HEK293 (cell line): ENCODE data around the gene KIF2C.

Experiments used
- IKZF3 ChIP-seq: fragments of 450-650 bp; IDR thresholded peaks from 2 replicates; pipeline ENCODE4 v1.5.0; 2018; ENCODE audit warnings: missing biosample characterization, mild to moderate bottlenecking, missing genetic modification characterization, moderate library complexity
- SP3 ChIP-seq: fragments of 450-650 bp; formaldehyde crosslinking; IDR thresholded peaks from 2 replicates; pipeline ENCODE4 v1.5.1; 2016; ENCODE audit warnings: missing biosample characterization, missing genetic modification characterization
- SP7 ChIP-seq: fragments of 450-650 bp; formaldehyde crosslinking; IDR thresholded peaks from 2 replicates; pipeline ENCODE4 v1.5.1; 2016; ENCODE audit warnings: missing biosample characterization, missing genetic modification characterization
- ZNF138 ChIP-seq: fragments of 450-650 bp; formaldehyde crosslinking; IDR thresholded peaks from 2 replicates; pipeline ENCODE4 v1.5.1; 2016; ENCODE audit warnings: missing biosample characterization, missing genetic modification characterization, borderline replicate concordance
- ZNF155 ChIP-seq: fragments of 450-650 bp; formaldehyde crosslinking; IDR thresholded peaks from 2 replicates; pipeline ENCODE4 v1.5.1; 2016; ENCODE audit warnings: missing biosample characterization, missing genetic modification characterization
- ZNF169 ChIP-seq: fragments of 450-650 bp; formaldehyde crosslinking; IDR thresholded peaks from 2 replicates; pipeline ENCODE4 v1.5.1; 2016; ENCODE audit warnings: missing biosample characterization, missing genetic modification characterization
- ZNF184 ChIP-seq: fragments of 450-650 bp; IDR thresholded peaks from 2 replicates; pipeline ENCODE4 v1.5.1; 2018; ENCODE audit warnings: missing biosample characterization, mild to moderate bottlenecking, missing genetic modification characterization
- ZNF23 ChIP-seq: fragments of 450-650 bp; formaldehyde crosslinking; IDR thresholded peaks from 2 replicates; pipeline ENCODE4 v1.5.1; 2016; ENCODE audit warnings: missing biosample characterization, missing genetic modification characterization, borderline replicate concordance
- ZNF24 ChIP-seq: fragments of 450-650 bp; formaldehyde crosslinking; IDR thresholded peaks from 2 replicates; pipeline ENCODE4 v1.5.1; 2016; ENCODE audit warnings: missing biosample characterization, missing genetic modification characterization
- ZNF274 ChIP-seq, 2 experiments: fragments of 200-500 bp in 1 of 2; fragments of 450-650 bp in 1 of 2; sonication (Bioruptor generic) in 1 of 2; formaldehyde crosslinking in 1 of 2; IDR thresholded peaks; 2 replicates each; pipeline versions ENCODE4 v1.5.1 to v1.6.1; 2014 to 2016; ENCODE audit warnings: borderline replicate concordance in 1 of 2, inconsistent platforms in 1 of 2, low read length in 1 of 2, missing biosample characterization in 1 of 2, missing genetic modification characterization in 1 of 2
- ZNF324 ChIP-seq: fragments of 450-650 bp; formaldehyde crosslinking; IDR thresholded peaks from 2 replicates; pipeline ENCODE4 v1.5.1; 2016; ENCODE audit warnings: missing biosample characterization, missing genetic modification characterization
- ZNF521 ChIP-seq: fragments of 450-650 bp; formaldehyde crosslinking; IDR thresholded peaks from 2 replicates; pipeline ENCODE4 v1.5.1; 2017; ENCODE audit warnings: missing biosample characterization, mild to moderate bottlenecking, missing genetic modification characterization
- ZNF529 ChIP-seq: fragments of 450-650 bp; formaldehyde crosslinking; IDR thresholded peaks from 2 replicates; pipeline ENCODE4 v1.5.1; 2017; ENCODE audit warnings: missing genetic modification characterization, missing biosample characterization; ENCODE audit not compliant: insufficient replicate concordance
- ZNF596 ChIP-seq: fragments of 450-650 bp; IDR thresholded peaks from 2 replicates; pipeline ENCODE4 v1.5.0; 2018; ENCODE audit warnings: missing biosample characterization, mild to moderate bottlenecking, missing genetic modification characterization, moderate library complexity
- ZNF654 ChIP-seq: fragments of 450-650 bp; formaldehyde crosslinking; IDR thresholded peaks from 2 replicates; pipeline ENCODE4 v1.5.1; 2016; ENCODE audit warnings: low read depth, missing biosample characterization, missing genetic modification characterization
- ZNF677 ChIP-seq: fragments of 450-650 bp; IDR thresholded peaks from 2 replicates; pipeline ENCODE4 v1.5.0; 2018; ENCODE audit warnings: missing biosample characterization, mild to moderate bottlenecking, missing genetic modification characterization, moderate library complexity
- ZNF76 ChIP-seq: fragments of 450-650 bp; formaldehyde crosslinking; IDR thresholded peaks from 2 replicates; pipeline ENCODE4; 2016; ENCODE audit warnings: low read depth, missing biosample characterization, missing genetic modification characterization, borderline replicate concordance
- ZSCAN16 ChIP-seq: fragments of 450-650 bp; formaldehyde crosslinking; IDR thresholded peaks from 2 replicates; pipeline ENCODE4 v1.5.1; 2016; ENCODE audit warnings: missing biosample characterization, missing genetic modification characterization
- ZSCAN30 ChIP-seq: fragments of 450-650 bp; IDR thresholded peaks from 2 replicates; pipeline ENCODE4 v1.5.1; 2018; ENCODE audit warnings: missing biosample characterization, mild to moderate bottlenecking, missing genetic modification characterization, moderate library complexity
- ZXDB ChIP-seq: fragments of 450-650 bp; formaldehyde crosslinking; IDR thresholded peaks from 2 replicates; pipeline ENCODE4 v1.5.1; 2016; ENCODE audit warnings: missing biosample characterization, missing genetic modification characterization
- TF ChIP-seq, protein P1 (sequence below): fragments of 450-650 bp; formaldehyde crosslinking; IDR thresholded peaks from 2 replicates; pipeline ENCODE4 v1.5.1; 2017; ENCODE audit warnings: missing biosample characterization, missing genetic modification characterization
- TF ChIP-seq, protein P2 (sequence below): fragments of 450-650 bp; formaldehyde crosslinking; IDR thresholded peaks from 2 replicates; pipeline ENCODE4 v1.5.1; 2017; ENCODE audit warnings: missing biosample characterization, missing genetic modification characterization
- TF ChIP-seq, protein P3 (sequence below): fragments of 450-650 bp; IDR thresholded peaks from 2 replicates; pipeline ENCODE4 v1.5.1; 2018; ENCODE audit warnings: missing biosample characterization, mild to moderate bottlenecking, missing genetic modification characterization
- TF ChIP-seq, protein P4 (sequence below): fragments of 450-650 bp; formaldehyde crosslinking; IDR thresholded peaks from 2 replicates; pipeline ENCODE4 v1.5.1; 2016; ENCODE audit warnings: missing biosample characterization, missing genetic modification characterization
- TF ChIP-seq, protein P5 (sequence below): fragments of 450-650 bp; formaldehyde crosslinking; IDR thresholded peaks from 2 replicates; pipeline ENCODE4 v1.5.1; 2017; ENCODE audit warnings: missing biosample characterization, missing genetic modification characterization
- TF ChIP-seq, protein P6 (sequence below): fragments of 450-650 bp; formaldehyde crosslinking; conservative IDR thresholded peaks from 2 replicates; pipeline ENCODE4 v1.5.1; 2016; ENCODE audit warnings: low read depth, missing biosample characterization, missing genetic modification characterization

Gene KIF2C

DNA sequence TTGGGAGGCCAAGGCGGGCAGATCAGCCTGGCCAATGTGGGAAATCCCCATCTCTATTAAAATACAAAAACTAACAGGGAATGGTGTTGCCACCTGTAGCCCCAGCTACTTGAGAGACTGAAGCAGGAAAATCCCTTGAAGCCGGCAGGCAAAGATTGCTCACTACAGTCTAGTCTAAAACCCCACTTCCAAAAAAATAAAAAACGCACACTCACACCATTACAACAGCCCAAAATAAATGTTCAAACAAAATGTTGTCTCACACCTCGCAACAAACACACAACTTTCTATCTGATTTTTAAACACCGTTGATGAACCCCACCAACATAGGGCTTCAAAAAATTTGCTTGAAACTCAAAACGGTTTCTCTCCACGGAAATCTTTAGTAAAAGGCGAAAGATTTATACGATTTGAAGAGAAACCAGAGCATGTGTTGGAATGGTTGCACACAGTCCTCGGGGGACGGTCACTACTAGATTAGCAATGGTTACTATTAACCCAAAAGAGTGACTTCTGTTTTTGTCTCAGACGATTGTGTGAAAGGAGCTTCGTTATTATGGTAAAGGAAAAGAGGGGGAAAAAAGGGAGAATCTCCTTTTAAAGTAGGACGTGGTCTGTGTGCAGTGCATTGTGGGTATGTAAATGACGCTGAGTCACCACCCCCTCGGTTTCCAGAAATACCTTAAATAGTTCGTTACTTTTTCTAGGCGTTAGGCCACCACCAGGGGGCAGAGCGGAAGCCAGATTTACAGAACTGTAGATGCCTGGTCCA is 8.7 kb upstream of the KIF2C start, which contains the start of gene RNU5D-1 (continued):
- TF ChIP-seq ZNF324 (tag by site-specific recombination) (peak; percentile 76; the same call in 1 of the 2 replicates), ZNF23 (tag by site-specific recombination) (no peak), ZNF169 (tag by site-specific recombination) (no peak), SP7 (tag by site-specific recombination) (peak; percentile 59), IKZF3 (peak; percentile 95), ZNF138 (tag by site-specific recombination) (no peak), ZNF24 (tag by site-specific recombination) (peak; percentile 54; the same call in 1 of the 2 replicates), ZNF677 (tag by site-specific recombination) (no peak), ZSCAN16 (tag by site-specific recombination) (peak; percentile 59), ZNF76 (peak; percentile 95), ZNF184 (tag by site-specific recombination) (0 out of 2 replicates have a peak, but pooled peaks have one; percentile 17), ZNF155 (tag by site-specific recombination) (no peak), SP3 (tag by site-specific recombination) (peak; percentile 53), ZSCAN30 (peak; percentile 43; the same call in 1 of the 2 replicates), ZNF529 (tag by site-specific recombination) (no peak), ZNF274 (IDR thresholded peaks at IDR 0.05; ENCODE audit: low read length) (no peak), ZNF274 (tag by site-specific recombination; IDR thresholded peaks at IDR 0.05; ENCODE audit: borderline replicate concordance) (no peak), ZNF521 (tag by site-specific recombination) (no peak), ZNF596 (tag by site-specific recombination) (no peak), ZNF654 (peak; percentile 25; the same call in 1 of the 2 replicates), ZXDB (tag by site-specific recombination) (peak; percentile 87)
- TF ChIP-seq, protein P1, sequence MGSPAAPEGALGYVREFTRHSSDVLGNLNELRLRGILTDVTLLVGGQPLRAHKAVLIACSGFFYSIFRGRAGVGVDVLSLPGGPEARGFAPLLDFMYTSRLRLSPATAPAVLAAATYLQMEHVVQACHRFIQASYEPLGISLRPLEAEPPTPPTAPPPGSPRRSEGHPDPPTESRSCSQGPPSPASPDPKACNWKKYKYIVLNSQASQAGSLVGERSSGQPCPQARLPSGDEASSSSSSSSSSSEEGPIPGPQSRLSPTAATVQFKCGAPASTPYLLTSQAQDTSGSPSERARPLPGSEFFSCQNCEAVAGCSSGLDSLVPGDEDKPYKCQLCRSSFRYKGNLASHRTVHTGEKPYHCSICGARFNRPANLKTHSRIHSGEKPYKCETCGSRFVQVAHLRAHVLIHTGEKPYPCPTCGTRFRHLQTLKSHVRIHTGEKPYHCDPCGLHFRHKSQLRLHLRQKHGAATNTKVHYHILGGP (tag by site-specific recombination), result no peak
- TF ChIP-seq, protein P2, sequence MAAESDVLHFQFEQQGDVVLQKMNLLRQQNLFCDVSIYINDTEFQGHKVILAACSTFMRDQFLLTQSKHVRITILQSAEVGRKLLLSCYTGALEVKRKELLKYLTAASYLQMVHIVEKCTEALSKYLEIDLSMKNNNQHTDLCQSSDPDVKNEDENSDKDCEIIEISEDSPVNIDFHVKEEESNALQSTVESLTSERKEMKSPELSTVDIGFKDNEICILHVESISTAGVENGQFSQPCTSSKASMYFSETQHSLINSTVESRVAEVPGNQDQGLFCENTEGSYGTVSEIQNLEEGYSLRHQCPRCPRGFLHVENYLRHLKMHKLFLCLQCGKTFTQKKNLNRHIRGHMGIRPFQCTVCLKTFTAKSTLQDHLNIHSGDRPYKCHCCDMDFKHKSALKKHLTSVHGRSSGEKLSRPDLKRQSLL (tag by site-specific recombination), result no peak
- TF ChIP-seq, protein P3, sequence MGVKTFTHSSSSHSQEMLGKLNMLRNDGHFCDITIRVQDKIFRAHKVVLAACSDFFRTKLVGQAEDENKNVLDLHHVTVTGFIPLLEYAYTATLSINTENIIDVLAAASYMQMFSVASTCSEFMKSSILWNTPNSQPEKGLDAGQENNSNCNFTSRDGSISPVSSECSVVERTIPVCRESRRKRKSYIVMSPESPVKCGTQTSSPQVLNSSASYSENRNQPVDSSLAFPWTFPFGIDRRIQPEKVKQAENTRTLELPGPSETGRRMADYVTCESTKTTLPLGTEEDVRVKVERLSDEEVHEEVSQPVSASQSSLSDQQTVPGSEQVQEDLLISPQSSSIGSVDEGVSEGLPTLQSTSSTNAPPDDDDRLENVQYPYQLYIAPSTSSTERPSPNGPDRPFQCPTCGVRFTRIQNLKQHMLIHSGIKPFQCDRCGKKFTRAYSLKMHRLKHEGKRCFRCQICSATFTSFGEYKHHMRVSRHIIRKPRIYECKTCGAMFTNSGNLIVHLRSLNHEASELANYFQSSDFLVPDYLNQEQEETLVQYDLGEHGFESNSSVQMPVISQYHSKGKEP (tag by site-specific recombination), result no peak
- TF ChIP-seq, protein P4, sequence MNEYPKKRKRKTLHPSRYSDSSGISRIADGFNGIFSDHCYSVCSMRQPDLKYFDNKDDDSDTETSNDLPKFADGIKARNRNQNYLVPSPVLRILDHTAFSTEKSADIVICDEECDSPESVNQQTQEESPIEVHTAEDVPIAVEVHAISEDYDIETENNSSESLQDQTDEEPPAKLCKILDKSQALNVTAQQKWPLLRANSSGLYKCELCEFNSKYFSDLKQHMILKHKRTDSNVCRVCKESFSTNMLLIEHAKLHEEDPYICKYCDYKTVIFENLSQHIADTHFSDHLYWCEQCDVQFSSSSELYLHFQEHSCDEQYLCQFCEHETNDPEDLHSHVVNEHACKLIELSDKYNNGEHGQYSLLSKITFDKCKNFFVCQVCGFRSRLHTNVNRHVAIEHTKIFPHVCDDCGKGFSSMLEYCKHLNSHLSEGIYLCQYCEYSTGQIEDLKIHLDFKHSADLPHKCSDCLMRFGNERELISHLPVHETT, result peak; percentile 32
- TF ChIP-seq, protein P5, sequence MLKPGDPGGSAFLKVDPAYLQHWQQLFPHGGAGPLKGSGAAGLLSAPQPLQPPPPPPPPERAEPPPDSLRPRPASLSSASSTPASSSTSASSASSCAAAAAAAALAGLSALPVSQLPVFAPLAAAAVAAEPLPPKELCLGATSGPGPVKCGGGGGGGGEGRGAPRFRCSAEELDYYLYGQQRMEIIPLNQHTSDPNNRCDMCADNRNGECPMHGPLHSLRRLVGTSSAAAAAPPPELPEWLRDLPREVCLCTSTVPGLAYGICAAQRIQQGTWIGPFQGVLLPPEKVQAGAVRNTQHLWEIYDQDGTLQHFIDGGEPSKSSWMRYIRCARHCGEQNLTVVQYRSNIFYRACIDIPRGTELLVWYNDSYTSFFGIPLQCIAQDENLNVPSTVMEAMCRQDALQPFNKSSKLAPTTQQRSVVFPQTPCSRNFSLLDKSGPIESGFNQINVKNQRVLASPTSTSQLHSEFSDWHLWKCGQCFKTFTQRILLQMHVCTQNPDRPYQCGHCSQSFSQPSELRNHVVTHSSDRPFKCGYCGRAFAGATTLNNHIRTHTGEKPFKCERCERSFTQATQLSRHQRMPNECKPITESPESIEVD (tag by site-specific recombination), result peak; percentile 96
- TF ChIP-seq, protein P6, sequence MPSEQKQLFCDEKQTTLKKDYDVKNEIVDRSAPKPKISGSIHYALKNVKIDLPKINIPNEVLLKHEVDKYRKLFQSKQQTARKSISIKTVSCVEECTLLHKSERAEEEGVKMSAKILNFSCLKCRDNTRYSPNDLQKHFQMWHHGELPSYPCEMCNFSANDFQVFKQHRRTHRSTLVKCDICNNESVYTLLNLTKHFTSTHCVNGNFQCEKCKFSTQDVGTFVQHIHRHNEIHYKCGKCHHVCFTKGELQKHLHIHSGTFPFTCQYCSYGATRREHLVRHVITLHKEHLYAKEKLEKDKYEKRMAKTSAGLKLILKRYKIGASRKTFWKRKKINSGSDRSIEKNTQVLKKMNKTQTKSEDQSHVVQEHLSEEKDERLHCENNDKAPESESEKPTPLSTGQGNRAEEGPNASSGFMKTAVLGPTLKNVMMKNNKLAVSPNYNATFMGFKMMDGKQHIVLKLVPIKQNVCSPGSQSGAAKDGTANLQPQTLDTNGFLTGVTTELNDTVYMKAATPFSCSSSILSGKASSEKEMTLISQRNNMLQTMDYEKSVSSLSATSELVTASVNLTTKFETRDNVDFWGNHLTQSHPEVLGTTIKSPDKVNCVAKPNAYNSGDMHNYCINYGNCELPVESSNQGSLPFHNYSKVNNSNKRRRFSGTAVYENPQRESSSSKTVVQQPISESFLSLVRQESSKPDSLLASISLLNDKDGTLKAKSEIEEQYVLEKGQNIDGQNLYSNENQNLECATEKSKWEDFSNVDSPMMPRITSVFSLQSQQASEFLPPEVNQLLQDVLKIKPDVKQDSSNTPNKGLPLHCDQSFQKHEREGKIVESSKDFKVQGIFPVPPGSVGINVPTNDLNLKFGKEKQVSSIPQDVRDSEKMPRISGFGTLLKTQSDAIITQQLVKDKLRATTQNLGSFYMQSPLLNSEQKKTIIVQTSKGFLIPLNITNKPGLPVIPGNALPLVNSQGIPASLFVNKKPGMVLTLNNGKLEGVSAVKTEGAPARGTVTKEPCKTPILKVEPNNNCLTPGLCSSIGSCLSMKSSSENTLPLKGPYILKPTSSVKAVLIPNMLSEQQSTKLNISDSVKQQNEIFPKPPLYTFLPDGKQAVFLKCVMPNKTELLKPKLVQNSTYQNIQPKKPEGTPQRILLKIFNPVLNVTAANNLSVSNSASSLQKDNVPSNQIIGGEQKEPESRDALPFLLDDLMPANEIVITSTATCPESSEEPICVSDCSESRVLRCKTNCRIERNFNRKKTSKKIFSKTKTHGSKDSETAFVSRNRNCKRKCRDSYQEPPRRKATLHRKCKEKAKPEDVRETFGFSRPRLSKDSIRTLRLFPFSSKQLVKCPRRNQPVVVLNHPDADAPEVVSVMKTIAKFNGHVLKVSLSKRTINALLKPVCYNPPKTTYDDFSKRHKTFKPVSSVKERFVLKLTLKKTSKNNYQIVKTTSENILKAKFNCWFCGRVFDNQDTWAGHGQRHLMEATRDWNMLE, result no peak; the same call in 1 of the 2 replicates
